ENCODE data around the gene SLC19A1.

Gene SLC19A1

GRCh38 chr21:45463871-45464270 is 78.4 kb downstream of the SLC19A1 start:
- DNase-seq, result no peak

GRCh38 chr21:45461806-45462341 is 80.4 kb downstream of the SLC19A1 start:
- DNase-seq, result no peak

- DNase-seq, result no peak
Measured at GRCh38 chr21:45461369-45461750, 80.9 kb downstream of the SLC19A1 start.

GRCh38 chr21:45460611-45461368 is 81.5 kb downstream of the SLC19A1 start:
- no peak for DNase-seq

GRCh38 chr21:45460011-45460565 is 82.2 kb downstream of the SLC19A1 start:
- DNase-seq, result no peak

GRCh38 chr21:45459171-45460010 is 82.8 kb downstream of the SLC19A1 start:
- no peak for DNase-seq

- DNase-seq, result no peak
Measured at GRCh38 chr21:45458281-45459170, 83.7 kb downstream of the SLC19A1 start.

GRCh38 chr21:45457832-45458172 is 84.4 kb downstream of the SLC19A1 start:
- DNase-seq, result no peak

GRCh38 chr21:45457161-45457831 is 84.9 kb downstream of the SLC19A1 start:
- no peak for DNase-seq

- DNase-seq, result no peak
Measured at GRCh38 chr21:45456584-45457160, 85.6 kb downstream of the SLC19A1 start.

- DNase-seq, result no peak
Measured at GRCh38 chr21:45455674-45456583, 86.3 kb downstream of the SLC19A1 start.

- peak in 1 of 2 experiments; percentile 1 for DNase-seq
Measured at GRCh38 chr21:45454926-45455673, 87.1 kb downstream of the SLC19A1 start.

- no peak for DNase-seq
Measured at GRCh38 chr21:45454060-45454925, 87.9 kb downstream of the SLC19A1 start.

GRCh38 chr21:45453308-45453950 is 88.8 kb downstream of the SLC19A1 start:
- no peak for DNase-seq

- no peak for DNase-seq
Measured at GRCh38 chr21:45452696-45453307, 89.4 kb downstream of the SLC19A1 start.

- DNase-seq, result no peak
Measured at GRCh38 chr21:45451771-45452182, 90.5 kb downstream of the SLC19A1 start.

- DNase-seq, result no peak
Measured at GRCh38 chr21:45451091-45451740, 91.0 kb downstream of the SLC19A1 start.
